ENCODE measurements around the gene DLX2.
"Not testable (repeated sequence)": the region's sequence is repeated elsewhere in the genome, so short reads cannot be mapped to it uniquely, and the experiment has no call there.

The DLX2 gene

DNA sequence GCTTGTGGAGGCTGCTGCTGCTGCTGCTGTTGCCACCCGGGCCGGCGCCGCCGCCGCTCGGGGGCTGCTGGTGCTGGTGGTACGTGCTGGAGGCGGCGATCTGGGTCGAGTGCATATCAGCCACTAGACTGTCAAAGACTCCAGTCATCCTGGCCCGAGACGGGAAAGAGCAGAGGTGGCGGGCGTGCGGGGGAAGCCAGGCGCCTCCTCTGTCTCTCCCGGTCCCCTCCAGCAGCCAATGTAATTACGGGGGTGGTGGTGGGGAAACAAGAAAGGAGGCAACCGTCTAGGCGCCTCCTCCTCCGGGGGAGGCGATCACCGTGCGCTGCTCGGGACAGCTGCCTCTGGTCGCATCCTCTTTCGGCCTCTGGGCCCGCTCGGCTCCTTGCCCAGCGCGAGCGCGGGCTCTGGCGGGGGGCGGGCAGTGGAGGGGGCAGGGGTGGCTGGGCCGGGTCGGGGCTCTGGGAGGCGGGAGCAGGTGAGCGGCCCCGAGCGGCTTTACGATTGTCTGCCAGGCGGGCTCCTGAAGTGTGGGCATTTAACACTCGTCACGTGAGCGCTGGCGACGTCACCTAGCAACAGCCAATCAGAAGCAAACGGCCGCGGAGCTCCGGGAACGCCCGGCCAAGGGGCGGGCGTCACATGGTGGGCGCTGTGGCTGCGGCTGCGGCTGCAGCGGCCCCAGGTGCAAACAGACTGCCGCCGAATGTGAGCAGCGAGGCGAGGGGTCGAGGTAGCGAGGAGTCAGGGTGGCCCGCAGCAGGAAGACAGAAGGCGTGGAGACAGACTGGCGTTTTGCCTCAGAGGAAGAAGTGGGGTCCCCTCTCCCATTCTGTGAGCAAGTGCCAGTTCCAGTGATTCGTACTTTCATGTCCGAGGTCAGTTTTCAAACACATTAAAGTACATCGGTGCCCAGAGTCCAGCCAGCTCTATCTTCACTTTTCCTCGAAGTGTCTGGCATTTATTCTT is at the start of gene DLX2:
TSS of gene DLX2 (minus strand) at position 510 of the 969 bp plus-strand sequence. CDS start at position 148, 362 bp downstream.
- DNase-seq, result peak in 1 of 2 donors; percentile 45

DNA sequence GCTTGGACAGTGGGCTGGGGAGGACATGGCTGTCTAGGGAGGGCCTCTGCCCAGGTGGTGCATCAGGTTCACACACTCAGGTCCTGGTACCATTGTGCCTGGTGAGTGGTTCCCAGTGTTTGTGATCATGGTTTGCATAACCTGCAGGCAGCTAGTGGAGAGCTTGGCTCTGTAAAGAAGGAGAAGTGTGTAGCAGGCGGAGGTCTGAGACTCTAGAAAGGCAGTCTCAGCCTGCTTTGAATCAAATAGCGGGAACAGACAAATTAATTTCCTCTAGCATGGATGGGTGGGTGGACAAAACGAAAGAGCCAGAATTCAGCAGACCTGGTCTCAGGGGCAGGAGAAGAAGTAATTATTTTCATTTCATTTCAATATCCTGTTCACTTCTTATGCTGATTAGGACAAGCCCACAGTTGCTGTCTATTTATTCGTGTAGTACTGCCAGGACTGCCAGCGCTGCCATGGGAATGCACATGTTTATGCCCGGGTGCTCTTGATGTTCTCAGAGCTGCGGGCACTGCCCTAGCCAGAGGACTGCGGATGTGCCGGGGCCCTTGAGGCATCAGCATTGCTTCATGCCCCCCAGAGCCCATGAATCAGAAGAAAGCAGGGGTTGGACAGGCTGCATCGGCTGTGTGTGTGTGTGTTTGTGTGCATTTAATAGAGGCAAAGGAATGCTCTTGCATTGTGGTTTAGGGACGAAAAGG is 45.4 kb upstream of the DLX2 start:
- no peak for DNase-seq

DNA sequence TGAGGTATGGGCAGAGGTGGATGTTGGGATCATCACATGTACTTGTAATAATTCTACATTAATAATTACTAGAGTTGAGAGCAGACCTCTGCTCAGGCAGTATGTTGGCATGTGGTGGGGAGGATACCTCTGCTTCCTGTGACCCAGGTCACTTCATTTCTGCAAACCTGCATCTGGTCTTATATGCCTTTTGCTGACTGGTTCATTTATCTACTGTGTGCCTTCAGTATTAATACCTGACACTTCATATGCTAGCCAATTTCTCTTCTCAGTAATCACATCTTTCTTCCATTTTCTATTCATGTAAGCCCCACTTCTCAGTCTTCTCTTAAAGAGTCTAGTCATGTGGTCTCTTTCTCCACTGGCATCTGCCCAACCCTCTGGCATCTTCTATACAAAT is 41.1 kb upstream of the DLX2 start:
- no peak for DNase-seq

DNA sequence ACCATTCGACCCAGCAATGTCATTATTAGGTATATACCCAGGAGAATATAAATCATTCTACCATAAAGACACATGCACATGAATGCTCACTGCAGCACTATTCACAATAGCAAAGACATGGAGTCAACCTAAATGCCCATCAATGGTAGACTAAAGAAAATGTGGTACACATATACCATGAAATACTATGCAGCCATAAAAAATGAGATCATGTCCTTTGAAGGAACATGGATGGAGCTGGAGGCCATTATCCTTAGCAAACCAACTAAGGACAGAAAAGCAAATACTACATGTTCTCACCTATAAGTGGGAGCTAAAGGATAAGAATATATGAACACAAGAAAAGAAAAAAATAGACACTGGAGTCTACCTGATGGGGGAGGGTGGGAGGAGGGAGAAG is 36.0 kb upstream of the DLX2 start:
- DNase-seq, result not testable (repeated sequence)

DNA sequence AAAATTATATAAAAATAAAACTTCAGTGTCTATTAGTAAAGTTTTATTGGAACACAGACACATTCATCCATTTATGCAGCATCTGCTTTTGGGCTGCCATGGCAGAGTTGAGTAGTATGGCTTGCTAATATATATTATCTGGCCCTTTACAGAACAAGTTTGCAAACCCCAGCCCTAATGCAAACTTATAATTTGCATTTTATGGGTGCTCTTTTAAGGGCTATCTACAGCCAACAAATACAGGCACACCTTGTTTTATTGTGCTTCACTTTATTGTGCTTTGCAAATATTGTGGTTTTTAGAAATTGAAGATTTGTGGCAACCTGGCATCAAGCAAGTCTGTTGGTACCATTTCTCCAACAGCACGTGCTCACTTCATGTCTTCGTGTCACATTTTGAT is 35.2 kb upstream of the DLX2 start:
- no peak for DNase-seq

DNA sequence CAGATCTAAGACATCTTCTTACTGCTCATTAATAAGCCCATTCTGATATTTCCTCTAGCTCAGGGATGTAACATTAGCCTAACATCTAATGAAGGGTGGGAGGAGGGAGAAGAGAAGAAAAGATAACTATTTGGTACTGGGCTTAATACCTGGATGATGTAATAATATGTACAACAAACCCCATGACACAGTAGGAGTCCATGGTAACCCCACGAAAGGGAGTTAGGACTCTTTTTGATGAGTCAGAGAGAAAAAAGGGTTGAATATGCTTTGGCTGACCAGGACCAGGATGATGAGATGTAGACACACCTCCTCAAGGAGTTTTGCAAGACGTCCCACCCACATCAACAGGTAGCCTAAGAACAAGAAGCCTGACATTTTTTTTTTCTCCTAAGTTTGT is 34.4 kb upstream of the DLX2 start:
- no peak for DNase-seq

DNA sequence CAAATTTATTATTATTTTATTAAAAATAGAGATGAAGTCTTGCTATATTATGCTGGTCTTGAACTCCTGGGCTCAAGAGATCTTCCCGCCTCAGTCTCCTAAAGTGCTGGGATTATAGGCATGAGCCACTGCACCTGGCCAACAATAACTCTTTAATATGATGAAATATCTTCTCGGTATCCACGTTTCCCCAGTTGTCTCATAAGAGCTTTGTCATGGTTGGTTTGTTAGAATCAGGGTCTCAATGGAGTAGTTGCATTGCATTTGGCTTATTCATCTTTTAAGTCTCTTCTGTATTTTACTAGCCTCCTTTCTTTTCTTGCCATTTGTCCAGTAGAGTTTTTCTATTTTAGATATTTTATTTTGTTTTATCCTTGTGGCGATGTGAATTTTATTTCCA is 32.7 kb upstream of the DLX2 start:
- no peak for DNase-seq

DNA sequence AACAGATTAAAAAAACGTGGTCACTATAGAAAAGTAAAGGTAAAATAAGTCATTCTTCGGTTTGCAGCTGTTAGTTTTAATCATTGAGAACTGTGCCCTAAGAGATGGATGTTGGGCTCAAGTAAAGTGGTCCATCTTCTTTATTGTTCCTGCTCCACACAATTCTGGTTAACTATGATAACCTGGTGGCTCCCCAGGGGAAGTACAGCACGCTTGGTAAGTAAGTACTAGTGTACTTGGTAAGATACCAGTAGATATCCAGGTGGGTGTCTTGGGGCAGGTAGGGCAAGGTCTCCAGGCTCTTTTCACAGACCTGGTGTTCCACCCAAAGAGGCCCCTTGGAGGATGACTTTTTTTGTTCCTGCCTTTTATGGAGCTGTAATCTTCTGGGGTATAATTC is 31.6 kb upstream of the DLX2 start:
- no peak for DNase-seq

DNA sequence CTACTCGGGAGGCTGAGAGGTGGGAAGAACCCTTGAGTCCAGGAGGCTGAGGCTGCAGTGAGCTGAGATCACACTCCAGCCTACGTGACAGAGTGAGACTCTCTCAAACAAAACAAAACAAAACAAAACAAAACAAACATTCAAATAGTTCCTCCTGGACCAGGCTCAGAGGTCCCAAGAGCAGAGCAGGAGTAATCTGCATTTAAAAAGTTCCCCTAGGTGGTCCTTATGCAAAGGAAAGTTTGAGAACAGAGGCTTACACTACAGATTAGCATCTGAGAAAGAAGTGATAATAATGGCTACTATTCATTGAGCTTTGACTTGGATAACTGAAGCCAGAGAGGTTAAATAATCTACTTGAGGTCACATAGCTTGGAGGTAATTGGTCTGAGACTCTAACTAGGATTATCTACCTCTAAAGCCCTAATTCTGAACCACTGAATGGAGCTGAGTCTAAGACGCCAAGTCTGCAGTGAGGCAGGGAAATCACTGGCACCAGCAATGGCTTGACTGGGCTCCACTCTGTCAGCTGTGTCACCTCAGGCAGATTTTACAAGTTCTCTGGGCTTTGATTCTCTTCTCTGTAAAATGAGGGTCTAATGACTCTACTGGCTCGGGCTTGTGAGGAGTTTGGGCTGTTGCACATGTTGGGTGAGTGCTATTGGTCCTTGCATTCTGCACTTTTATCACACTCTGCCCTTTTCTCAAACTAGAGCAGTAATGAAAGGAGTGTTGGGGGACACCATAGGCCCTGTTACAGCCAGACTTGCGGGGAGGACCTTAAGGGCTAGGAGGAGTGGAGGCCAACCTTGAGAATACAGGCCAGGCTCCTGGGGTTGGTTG is 29.2 kb upstream of the DLX2 start:
- DNase-seq, result no peak

DNA sequence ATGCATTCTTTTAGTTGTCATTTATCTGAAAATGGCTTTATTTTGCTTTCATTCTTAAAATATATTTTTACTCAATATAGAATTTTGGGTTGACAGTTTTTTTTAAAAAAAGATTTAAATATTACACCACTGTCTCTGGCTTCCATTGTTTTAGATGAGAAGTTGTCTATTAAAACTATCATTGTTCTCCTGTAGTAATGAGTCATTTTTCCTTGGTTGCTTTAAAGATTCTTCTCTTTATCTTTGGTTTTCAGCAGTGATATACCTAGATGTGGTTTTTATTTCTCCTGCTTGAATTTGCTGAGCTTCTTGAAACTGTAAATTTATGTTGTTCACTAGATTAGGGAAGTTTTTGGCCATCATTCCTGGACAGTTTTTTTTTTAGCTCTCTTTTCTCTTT is 26.7 kb upstream of the DLX2 start:
- no peak for DNase-seq

DNA sequence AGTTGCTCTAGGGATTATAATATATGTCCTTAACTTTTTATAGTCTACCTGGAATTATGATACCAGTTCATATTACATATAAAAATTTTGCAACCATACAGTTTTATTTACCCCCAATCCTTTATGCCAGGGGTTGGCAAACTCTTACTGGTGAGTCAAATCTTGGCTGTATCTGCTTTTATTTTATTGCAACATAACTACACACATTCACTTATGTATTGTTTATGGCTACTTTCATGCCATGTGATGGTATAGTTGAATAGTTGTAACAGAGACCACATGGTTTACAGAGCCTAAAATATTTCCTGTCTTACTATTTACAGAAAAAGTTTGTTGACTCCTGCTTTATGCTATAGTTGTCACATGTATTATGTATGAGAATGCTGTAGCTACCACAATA is 25.8 kb upstream of the DLX2 start:
- DNase-seq, result no peak

DNA sequence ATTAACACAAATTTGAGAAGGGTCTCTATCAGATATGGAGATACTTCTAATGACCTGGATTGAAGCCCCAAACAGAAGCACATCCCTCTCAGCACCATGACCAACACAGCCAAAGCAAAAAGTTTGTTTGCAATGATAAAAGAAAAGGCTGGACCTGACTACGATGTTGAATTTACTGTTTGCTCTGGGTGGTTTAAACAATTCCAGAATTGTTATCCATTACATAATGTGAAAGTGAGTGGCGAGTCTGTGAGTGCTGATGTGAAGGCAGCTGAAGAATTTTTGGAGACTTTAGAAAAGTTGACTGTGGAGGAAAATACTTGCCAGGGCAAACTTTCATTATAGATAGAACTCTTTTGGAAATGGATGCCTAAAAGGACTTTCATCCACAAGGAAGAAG is 17.4 kb upstream of the DLX2 start:
- no peak for DNase-seq

DNA sequence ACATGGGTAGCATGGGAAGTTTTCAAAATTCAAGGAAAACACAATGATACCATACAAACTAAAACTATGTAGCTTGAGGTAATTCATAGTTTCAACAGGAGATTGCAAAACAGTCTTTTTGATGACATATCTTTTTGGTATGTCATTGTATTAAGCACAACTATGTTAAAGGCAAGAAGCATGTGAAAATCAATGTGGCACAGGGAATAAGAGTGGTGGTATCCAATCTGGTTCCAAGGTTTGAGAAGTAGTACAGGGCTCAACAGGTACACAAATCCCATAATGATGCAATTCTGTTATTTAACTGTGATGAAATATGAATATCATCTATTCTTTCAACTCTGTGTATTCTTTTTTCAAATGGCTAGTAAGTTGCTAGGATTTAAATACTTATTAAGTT is 16.4 kb upstream of the DLX2 start:
- no peak for DNase-seq

DNA sequence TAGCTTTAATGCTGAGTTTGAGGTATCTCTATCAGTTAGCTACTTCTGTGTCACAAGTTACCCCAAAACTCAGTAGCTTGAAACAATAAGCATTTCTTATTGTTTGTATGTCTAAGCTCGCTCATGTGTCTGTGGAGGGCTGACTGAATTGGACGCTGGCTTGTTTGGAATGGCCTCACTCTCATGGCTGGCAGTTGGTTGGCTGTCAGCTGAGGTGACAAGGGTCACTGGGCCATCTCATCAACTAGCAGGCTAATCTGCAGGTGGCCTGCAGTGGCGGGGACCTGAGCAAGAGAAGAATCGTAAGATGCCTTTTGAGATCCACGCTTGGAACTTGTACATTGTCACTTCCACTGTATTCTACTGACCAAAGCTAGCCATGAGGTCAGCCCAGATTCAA is 13.4 kb upstream of the DLX2 start:
- DNase-seq, result no peak

DNA sequence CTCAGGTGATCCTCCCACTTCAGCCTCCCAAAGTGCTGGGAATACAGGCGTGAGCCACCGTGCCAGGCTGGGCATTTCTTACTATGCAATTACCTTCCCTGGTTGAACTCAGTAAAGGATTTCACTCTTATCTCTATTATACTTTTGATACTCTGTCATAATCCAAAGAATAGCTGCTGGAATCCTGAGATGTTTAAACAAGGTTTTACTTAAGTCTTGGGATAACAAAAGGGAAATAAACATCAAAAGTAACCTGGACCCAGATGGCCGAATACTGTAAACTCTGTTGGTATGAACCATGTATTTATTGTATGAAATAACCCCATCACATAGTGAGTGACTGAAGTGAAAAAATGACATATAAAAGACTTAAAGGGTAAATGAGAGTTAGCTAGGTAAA is 11.9 kb upstream of the DLX2 start:
- no peak for DNase-seq

DNA sequence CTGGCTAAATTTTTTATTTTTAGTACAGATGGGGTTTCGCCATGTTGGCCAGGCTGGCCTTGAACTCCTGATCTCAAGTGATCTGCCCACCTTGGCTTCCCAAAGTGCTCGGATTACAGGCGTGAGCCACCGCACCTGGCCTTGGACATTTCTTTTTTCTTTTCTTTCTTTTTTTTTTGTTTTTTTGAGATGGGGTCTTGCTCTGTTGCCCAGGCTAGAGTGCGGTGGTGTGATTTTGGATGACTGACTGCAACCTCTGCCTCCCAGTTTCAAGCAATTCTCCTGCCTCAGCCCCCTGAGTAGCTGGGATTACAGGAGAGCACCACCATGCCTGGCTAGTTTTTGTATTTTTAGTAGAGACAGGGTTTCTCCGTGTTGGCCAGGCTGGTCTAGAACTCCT is 11.5 kb upstream of the DLX2 start:
- DNase-seq, result not testable (repeated sequence)

DNA sequence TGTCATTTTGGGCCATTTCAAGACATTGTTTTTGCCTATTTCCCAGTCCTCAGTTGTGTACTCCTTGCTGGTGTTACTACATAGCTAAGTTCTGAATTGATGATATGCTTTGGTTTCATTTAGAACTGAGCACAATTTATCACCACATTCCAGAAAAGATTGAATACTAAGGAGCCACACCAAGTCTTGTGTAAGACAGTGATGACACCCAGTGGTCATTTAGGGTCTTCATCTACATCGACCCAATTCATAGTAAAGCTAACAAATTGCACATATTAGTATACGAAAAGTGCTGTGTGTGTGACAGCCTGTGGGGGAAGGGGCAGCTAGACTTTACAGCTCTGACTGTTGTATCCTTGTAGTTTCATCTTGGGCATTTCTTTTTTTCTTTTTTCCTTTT is 10.9 kb upstream of the DLX2 start:
- no peak for DNase-seq

DNA sequence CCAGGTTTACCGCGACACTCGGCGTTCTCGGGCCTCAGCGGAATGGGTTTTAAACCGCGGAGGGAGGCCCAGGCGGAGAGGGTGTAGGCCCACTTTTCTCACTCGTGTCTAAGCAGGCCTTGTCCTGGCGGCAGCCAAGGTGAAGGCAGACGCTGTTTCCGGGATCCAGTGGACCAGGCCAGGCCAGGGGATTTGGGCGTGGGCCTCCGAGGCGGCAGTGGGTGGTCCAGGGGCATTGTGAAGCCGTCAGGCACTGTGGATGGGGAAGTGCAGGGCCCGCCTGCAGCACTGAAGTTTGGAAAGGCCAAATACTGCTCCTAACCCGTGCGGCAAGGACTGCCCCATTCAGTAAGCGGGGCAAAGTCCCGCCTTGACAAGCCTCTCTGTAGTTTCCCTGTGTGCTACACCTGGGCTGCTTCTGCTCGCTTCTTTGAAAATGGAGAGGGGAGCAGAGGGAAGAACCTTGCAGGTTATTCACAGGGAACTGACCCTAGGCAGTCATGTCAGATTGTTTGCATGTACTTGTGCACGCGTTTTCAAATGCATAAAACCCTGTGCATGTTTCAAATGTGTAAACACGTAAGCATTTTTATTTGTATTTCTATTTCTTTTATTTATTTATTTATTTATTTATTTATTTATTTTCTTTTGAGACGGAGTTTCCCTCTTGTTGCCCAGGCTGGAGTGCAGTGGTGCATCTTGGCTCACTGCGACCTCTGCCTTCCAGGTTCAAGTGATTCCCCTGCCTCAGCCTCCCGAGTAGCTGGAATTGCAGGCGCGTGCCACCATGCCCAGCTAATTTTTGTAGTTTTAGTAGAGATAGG is 7.5 kb upstream of the DLX2 start:
- no peak for DNase-seq

DNA sequence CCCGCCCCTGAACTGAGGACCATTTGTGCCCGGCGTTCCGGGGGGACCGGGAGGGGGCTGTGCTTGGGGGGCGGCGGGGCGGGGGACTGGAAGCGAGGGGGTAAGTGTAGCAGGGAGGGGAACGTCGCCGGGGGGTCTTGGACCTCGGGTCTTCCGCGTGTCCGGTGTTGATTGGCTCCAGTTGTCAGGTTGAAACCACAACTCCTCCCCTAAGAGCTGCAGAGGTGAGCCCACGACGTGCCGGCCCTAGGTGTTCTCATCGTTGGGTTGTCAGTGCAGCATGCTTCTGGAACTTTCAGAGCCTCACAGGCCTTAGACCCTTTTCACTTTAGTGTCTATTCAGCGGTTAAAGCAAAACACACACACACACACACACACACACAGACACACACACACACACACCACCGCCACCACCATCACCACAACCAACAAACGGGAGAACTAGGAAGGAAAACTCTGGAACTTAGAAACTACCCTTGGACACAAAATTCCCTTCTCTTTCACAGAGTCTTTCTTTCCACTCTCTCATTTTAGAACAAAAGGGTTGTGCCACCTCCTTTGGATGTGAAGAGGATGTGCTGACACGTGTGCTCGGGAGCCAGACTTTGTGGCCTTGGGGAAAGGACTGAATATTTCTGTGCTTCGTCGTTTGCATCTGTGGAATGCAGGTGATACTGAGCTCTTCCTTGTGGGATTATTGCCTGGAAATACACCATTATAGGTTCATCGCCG is 6.7 kb upstream of the DLX2 start:
- DNase-seq, result no peak

DNA sequence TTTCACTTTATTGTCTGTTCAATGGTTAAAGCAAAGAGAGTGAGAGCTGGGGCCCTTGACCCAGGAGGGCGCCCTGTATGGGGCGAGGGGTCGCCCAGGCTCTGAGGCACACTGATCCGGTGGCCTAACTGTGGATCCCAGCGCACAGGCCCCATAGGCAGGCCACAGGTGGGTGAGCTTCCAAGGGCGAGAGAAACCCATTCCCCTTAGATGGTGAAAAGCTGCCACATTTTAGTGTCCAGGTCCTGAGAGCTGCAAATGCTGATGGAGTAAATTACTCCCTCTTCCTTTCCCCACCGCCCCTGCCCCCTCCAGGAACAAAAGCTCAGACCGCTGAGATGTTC is 5.9 kb upstream of the DLX2 start:
- DNase-seq, result no peak

DNA sequence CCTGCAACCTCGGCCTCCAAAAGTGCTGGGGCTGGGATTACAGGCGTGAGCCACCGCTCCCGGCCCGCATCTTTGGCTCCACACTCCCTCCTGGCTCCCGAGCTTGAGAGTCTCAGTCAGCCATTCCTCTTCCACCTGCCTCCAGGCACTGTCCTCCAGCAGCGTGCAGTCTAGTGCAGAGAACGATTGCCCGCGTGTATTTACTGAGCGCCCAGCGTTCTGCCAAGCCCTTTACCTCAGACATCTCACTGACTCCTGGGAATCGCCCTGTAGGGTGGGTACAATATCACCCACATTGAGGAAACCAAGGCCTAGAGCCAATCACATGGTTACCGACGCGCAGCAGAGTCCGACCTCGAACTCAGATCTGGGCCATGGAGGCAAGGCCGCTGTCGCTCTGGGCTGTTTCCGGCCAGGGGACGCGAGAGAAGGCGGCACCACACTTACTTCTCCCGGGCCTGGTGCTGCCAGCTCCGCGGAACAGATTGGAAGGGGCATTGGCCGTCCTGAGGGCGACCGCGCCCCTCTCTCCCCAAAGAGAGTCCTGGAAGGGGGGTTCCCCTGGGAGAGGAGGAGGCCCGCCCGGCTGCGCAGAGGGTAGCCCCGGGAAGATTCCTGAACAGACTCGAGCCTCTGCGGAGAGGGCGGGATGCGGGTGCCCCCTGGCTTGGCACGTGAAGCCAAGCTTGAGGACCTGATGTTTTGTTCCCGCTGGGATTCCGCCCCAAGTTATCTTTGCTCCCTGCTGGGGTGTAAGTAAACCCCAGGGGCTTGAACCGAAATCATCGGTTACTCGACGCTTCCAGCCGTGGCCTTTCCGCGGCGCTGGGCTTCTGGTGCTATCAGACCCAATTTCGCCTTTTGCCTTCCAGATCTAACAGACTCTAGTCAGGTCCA is 5.2 kb upstream of the DLX2 start:
- DNase-seq, result no peak
